Hepatocyte (in vitro differentiated cells): ENCODE results near the gene NCL. TPM values are rescaled to one million over a fixed set of nuclear protein-coding genes. Genes with fewer than 3 reads are reported as not detected.

Source experiments
- DNase-seq: peaks from one replicate; pipeline ENCODE4 v3.0.0-alpha.2; 2016; ENCODE audit warnings: low spot score
- H2AFZ ChIP-seq: fragments of 200-600 bp; sonication (generic); 2 replicates; pipeline ENCODE4 v1.6.0; 2016; ENCODE audit warnings: antibody characterized with exemption, mild to moderate bottlenecking
- H3K27ac ChIP-seq: fragments of 200-600 bp; sonication (generic); 2 replicates; pipeline ENCODE4 v1.5.1; 2016; ENCODE audit warnings: mild to moderate bottlenecking
- H3K27me3 ChIP-seq: fragments of 200-600 bp; sonication (generic); 2 replicates; pipeline ENCODE4 v1.6.1; 2016
- H3K36me3 ChIP-seq: fragments of 200-600 bp; sonication (generic); replicated peaks from 2 replicates; pipeline ENCODE4 v1.5.1; 2016; ENCODE audit warnings: low read depth; ENCODE audit not compliant: insufficient read depth
- H3K4me1 ChIP-seq: fragments of 200-600 bp; sonication (generic); 2 replicates; pipeline ENCODE4 v1.5.1; 2016; ENCODE audit warnings: mild to moderate bottlenecking, moderate library complexity; ENCODE audit not compliant: insufficient read depth
- H3K4me2 ChIP-seq: fragments of 200-600 bp; sonication (generic); 2 replicates; pipeline ENCODE4 v1.6.0; 2016
- H3K4me3 ChIP-seq: fragments of 200-600 bp; sonication (generic); 2 replicates; pipeline ENCODE4 v1.5.1; 2016; ENCODE audit warnings: mild to moderate bottlenecking
- H3K79me2 ChIP-seq: fragments of 200-600 bp; sonication (generic); 2 replicates; pipeline ENCODE4 v1.6.0; 2017; ENCODE audit warnings: mild to moderate bottlenecking
- H3K9me2 ChIP-seq: fragments of 200-600 bp; sonication (generic); replicated peaks from 2 replicates; pipeline ENCODE4 v1.6.0; 2017; ENCODE audit warnings: mild to moderate bottlenecking; ENCODE audit not compliant: insufficient read depth
- H3K9me3 ChIP-seq: fragments of 200-600 bp; sonication (generic); 2 replicates; pipeline ENCODE4 v1.5.1; 2016; ENCODE audit warnings: low read depth, mild to moderate bottlenecking
- H4K20me1 ChIP-seq: fragments of 200-600 bp; sonication (generic); 2 replicates; pipeline ENCODE4 v1.6.0; 2016; ENCODE audit warnings: mild to moderate bottlenecking; ENCODE audit not compliant: insufficient read depth, poor library complexity, severe bottlenecking
- CTCF ChIP-seq: fragments of 200-600 bp; sonication (generic); IDR thresholded peaks from 2 replicates; pipeline ENCODE4 v1.5.1; 2016; ENCODE audit warnings: antibody characterized with exemption, mild to moderate bottlenecking; ENCODE audit not compliant: poor library complexity
- EZH2 ChIP-seq: fragments of 200-600 bp; sonication (generic); IDR thresholded peaks from 2 replicates; pipeline ENCODE4 v1.6.1; 2016; ENCODE audit warnings: antibody characterized with exemption, mild to moderate bottlenecking, borderline replicate concordance
- EZH2phosphoT487 ChIP-seq: fragments of 200-600 bp; sonication (generic); IDR thresholded peaks from one replicate; pipeline ENCODE4 v1.6.1; 2018; ENCODE audit warnings: antibody characterized with exemption, mild to moderate bottlenecking, low read depth, moderate library complexity; ENCODE audit not compliant: unreplicated experiment, severe bottlenecking
- WGBS: methylation state at CpG from one replicate; pipeline ENCODE4 v1.1.6; 2016; ENCODE audit warnings: low lambda C conversion rate; ENCODE audit errors: missing lambda C conversion rate; 5-methylcytosine and 5-hydroxymethylcytosine counted together
- polyA plus RNA-seq: library from polyadenylated mRNA; unstranded; fragments of >200 nt; fragmentation: Nextera tagmentation; extraction: Ambion mirVana; gene quantifications from 2 replicates; pipeline ENCODE4 v1.2.1, GENCODE V29; 2016
- total RNA-seq: library from RNA; depleted of rRNA; stranded (reverse); fragments of >200 nt; gene quantifications from 2 replicates; pipeline ENCODE4 v1.2.3, GENCODE V29; 2014

The NCL gene
- total and polyA plus RNA-seq, 2 experiments from 2014 or later, result 137 to 349 TPM

GRCh38 chr2:231411831-231412617, 52.3 kb downstream of the NCL start:
- TF ChIP-seq EZH2 (no peak), EZH2phosphoT487 (no peak), CTCF (peak; percentile 94)
- Histone ChIP-seq H3K27ac (peak overlapping the region; percentile 66), H3K4me1 (peaks cover 17% of the 10 kb centered on the region), H4K20me1 (no peaks in the 10 kb centered on the region), H3K9me2 (no peaks in the 10 kb centered on the region), H3K4me3 (peak overlapping the region; percentile 47), H3K79me2 (no peaks in the 10 kb centered on the region), H3K27me3 (no peaks in the 10 kb centered on the region), H3K9me3 (no peaks in the 10 kb centered on the region), H2AFZ (peak overlapping the region; percentile 83), H3K36me3 (no peaks in the 10 kb centered on the region), H3K4me2 (peak overlapping the region; percentile 98)
- 2% methylated on average over 38 of the region's 67 CpGs for WGBS
- peak; percentile 92 for DNase-seq

- H3K27ac ChIP-seq, result no peak overlapping the region
- peaks cover 17% of the 10 kb centered on the region for H3K4me1 ChIP-seq
- peak overlapping the region; percentile 98 for H3K4me2 ChIP-seq
- no peak overlapping the region for H3K4me3 ChIP-seq
- no peaks in the 10 kb centered on the region for H3K79me2 ChIP-seq
- no peak for DNase-seq
- TF ChIP-seq EZH2 (no peak), EZH2phosphoT487 (no peak), CTCF (no peak)
- H4K20me1 ChIP-seq, result no peaks in the 10 kb centered on the region
- no peaks in the 10 kb centered on the region for H3K9me3 ChIP-seq
- H3K9me2 ChIP-seq, result no peaks in the 10 kb centered on the region
- H3K36me3 ChIP-seq, result no peaks in the 10 kb centered on the region
- no peak overlapping the region for H2AFZ ChIP-seq
- 48% methylated on average over 3 of the region's 3 CpGs for WGBS
- H3K27me3 ChIP-seq, result no peaks in the 10 kb centered on the region
Measured at GRCh38 chr2:231411237-231411636, 53.0 kb downstream of the NCL start.

GRCh38 chr2:231410293-231411004, 53.8 kb downstream of the NCL start:
- Histone ChIP-seq H4K20me1 (no peaks in the 10 kb centered on the region), H3K9me3 (no peaks in the 10 kb centered on the region), H3K27me3 (no peaks in the 10 kb centered on the region), H3K9me2 (no peaks in the 10 kb centered on the region), H2AFZ (no peak overlapping the region), H3K36me3 (no peaks in the 10 kb centered on the region), H3K4me3 (no peak overlapping the region), H3K27ac (peak overlapping the region; percentile 3), H3K79me2 (no peaks in the 10 kb centered on the region), H3K4me2 (no peak overlapping the region), H3K4me1 (peaks cover 17% of the 10 kb centered on the region)
- 61% methylated on average over 6 of the region's 6 CpGs for WGBS
- no peak for DNase-seq
- TF ChIP-seq EZH2 (no peak), CTCF (peak; percentile 46)
